ENCODE data around the gene RABGAP1L. TPM values are rescaled to one million over a fixed set of nuclear protein-coding genes. Genes with fewer than 3 reads are reported as not detected.

The RABGAP1L gene
- total RNA-seq, 1 experiment from 2014 or later, result 29.3 TPM

GRCh38 chr1:175036476-175036875 lies 877.2 kb downstream of the RABGAP1L start:
- intact Hi-C loops (cut with micrococcal nuclease), result no loop called here
- CTCF ChIA-PET, result no interaction called here
- POLR2A ChIA-PET, result no interaction called here
- H3K36me3 ChIP-seq (ENCODE audit: control insufficient read depth in 1 of 2, insufficient read depth in 2 of 2, low read length in 2 of 2), result no peaks in the 10 kb centered on the region
- H3K79me2 ChIP-seq (ENCODE audit: insufficient read depth, low read length), result no peaks in the 10 kb centered on the region
- H4K20me1 ChIP-seq (ENCODE audit: insufficient read depth), result no peaks in the 10 kb centered on the region
- DNase-seq (ENCODE audit: low read depth, low spot score) (no peak), ATAC-seq (no peak)
- no peak overlapping the region for H3K9ac ChIP-seq (ENCODE audit: low read length)
- H3K27me3 ChIP-seq (ENCODE audit: insufficient read depth, low read length), result no peaks in the 10 kb centered on the region
- BruUV-seq (replicated peaks), result no TSS peak
- RAD21 ChIA-PET (ENCODE audit: low non-redundant PET in 1 of 2, low total read pairs in 2 of 2, uncharacterized antibody in 2 of 2, unreplicated experiment in 2 of 2), result no interaction called here
- no peak overlapping the region for H3K4me2 ChIP-seq (ENCODE audit: low read length)
- no peaks in the 10 kb centered on the region for H3K9me3 ChIP-seq (ENCODE audit: control insufficient read depth in 1 of 2, insufficient read depth in 1 of 2, low read depth in 1 of 2, low read length in 2 of 2)
- no peaks in the 10 kb centered on the region for H3K4me1 ChIP-seq (ENCODE audit: control insufficient read depth in 1 of 2, insufficient read depth in 2 of 2, low read length in 2 of 2)
- no peak for TF ChIP-seq EZH2 (IDR thresholded peaks at IDR 0.05)
- no peak for TF ChIP-seq SP1 (IDR thresholded peaks at IDR 0.05; ENCODE audit: low read depth)
- no peak for TF ChIP-seq SIN3A (IDR thresholded peaks at IDR 0.05; ENCODE audit: low read depth)
- TF ChIP-seq ELF1 (IDR thresholded peaks at IDR 0.05; ENCODE audit: borderline replicate concordance, low read depth), result no peak
- no peak for TF ChIP-seq CBX3 (IDR thresholded peaks at IDR 0.05; ENCODE audit: low read depth)
- TF ChIP-seq YY1 (IDR thresholded peaks at IDR 0.05; ENCODE audit: extremely low read depth, insufficient replicate concordance, low read depth, low read length), result no peak
- TF ChIP-seq MAX (IDR thresholded peaks at IDR 0.05), result no peak
- no peak for TF ChIP-seq ZNF274 (IDR thresholded peaks at IDR 0.05; ENCODE audit: low read depth, low read length)
- TF ChIP-seq POLR2A (IDR thresholded peaks at IDR 0.05; ENCODE audit: borderline replicate concordance, extremely low read depth, insufficient read depth, insufficient read length), result no peak
- TF ChIP-seq SRF (IDR thresholded peaks at IDR 0.05; ENCODE audit: low read depth), result no peak
- no peak for TF ChIP-seq EGR1 (IDR thresholded peaks at IDR 0.05; ENCODE audit: low read depth)
- no peak for TF ChIP-seq REST (IDR thresholded peaks at IDR 0.05; ENCODE audit: low read depth)
- H2AFZ ChIP-seq (ENCODE audit: low read depth, low read length, poor library complexity, severe bottlenecking), result no peak overlapping the region
- no peak overlapping the region for H3K4me3 ChIP-seq (replicated peaks in 1 of 2; ENCODE audit: low read depth in 1 of 2, low read length in 2 of 2)
- no peaks in the 10 kb centered on the region for H3K9me2 ChIP-seq (ENCODE audit: insufficient read depth)
- no peak overlapping the region for H3K27ac ChIP-seq (ENCODE audit: low read depth, low read length)

Data from HCT116 (cell line).